ENCODE results near the gene HNRNPCL1.
"Not testable (repeated sequence)": the region's sequence is repeated elsewhere in the genome, so short reads cannot be mapped to it uniquely, and the experiment has no call there.

HNRNPCL1 gene

DNA sequence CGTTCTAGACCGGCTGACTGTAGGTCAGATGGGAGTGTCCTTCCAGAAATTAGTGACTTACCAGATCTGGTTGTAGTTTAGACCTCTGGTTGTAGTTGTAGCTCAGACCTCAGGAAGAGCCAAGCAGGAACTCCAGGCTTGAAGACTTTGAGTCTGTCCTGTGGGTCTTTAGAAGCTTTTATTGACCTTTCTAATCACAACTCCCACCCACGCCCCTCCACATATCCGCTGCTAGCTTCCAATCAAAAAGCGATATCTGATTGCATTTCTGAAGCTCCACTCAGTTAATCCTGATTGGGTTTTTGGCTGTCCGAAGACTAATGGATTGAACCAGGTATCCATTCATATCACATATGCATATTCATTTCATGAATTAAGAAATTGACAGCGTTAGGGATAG is at the start of gene HNRNPCL1:
Gene HNRNPCL1 (minus strand): TSS at position 101 of the 400 bp plus-strand sequence. CDS start 431 bp downstream, outside the sequence.
- DNase-seq (ENCODE audit: low read depth in 1 of 2, low spot score in 1 of 2); in situ Hi-C loops (cut with HindIII; ENCODE audit: low pct_unique_long_range_greater_than_20kb, low sequenced_read_pairs): not testable (repeated sequence)

DNA sequence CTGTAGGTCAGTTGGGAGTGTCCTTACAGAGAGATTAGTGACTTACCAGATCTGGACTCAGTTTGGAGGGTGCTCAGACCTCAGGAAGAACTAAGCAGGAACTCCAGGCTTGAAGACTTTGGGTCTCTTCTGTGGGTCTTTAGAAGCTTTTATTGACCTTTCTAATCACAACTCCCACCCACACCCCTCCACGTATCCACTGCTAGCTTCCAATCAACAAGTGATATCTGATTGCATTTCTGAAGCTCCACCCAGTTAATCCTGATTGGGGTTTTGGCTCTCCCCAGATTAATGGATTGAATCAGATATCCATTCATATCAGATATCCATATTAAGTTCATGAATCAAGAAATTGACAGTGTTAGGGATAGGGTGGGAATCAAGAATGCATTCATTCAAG is 49.6 kb upstream of the HNRNPCL1 start, which contains the start of gene PRAMEF10:
Gene PRAMEF10 (minus strand): TSS at position 101 of the 400 bp plus-strand sequence. CDS start 2,423 bp downstream, outside the sequence.
- in situ Hi-C loops (cut with HindIII; ENCODE audit: low pct_unique_long_range_greater_than_20kb, low sequenced_read_pairs); DNase-seq (ENCODE audit: low read depth in 1 of 2, low spot score in 1 of 2): not testable (repeated sequence)

DNA sequence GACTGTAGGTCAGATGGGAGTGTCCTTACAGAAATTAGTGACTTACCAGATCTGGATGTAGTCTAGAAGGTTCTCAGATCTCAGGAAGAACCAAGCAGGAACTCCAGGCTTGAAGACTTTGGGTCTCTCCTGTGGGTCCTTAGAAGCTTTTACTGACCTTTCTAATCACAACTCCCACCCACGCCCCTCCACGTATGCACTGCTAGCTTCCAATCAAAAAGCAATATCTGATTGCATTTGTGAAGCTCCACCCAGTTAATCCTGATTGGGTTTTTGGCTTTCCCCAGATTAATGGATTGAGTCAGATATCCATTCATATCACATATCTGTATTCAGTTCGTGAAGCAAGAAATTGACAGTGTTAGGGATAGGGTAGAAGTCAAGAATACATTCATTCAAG is 37.6 kb upstream of the HNRNPCL1 start, which contains the start of gene PRAMEF4:
Gene PRAMEF4 (minus strand): TSS at position 101 of the 400 bp plus-strand sequence. CDS start 2,807 bp downstream, outside the sequence.
- in situ Hi-C loops (cut with HindIII; ENCODE audit: low pct_unique_long_range_greater_than_20kb, low sequenced_read_pairs); DNase-seq (ENCODE audit: low read depth in 1 of 2, low spot score in 1 of 2): not testable (repeated sequence)

DNA sequence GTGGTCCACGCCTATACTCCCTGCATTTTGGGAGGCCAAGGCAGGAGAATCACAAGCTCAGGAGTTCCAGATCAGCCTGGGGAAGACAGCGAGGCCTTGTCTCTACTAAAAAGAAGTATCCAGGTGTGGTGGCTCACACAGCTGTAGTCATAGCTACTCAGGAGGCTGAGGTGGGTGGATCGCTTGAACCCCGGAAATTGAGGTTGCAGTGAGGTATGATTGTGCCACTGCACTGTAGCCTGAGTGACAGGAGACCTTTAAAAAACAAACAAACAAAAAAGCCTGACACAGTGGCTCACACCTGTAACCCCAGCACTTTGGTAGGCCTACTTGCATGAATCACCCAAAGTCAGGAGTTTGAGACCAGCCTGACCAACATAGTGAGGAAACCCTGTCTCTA is 29.9 kb upstream of the HNRNPCL1 start:
- in situ Hi-C loops (cut with HindIII; ENCODE audit: low pct_unique_long_range_greater_than_20kb, low sequenced_read_pairs); DNase-seq (ENCODE audit: low read depth in 1 of 2, low spot score in 1 of 2): not testable (repeated sequence)

DNA sequence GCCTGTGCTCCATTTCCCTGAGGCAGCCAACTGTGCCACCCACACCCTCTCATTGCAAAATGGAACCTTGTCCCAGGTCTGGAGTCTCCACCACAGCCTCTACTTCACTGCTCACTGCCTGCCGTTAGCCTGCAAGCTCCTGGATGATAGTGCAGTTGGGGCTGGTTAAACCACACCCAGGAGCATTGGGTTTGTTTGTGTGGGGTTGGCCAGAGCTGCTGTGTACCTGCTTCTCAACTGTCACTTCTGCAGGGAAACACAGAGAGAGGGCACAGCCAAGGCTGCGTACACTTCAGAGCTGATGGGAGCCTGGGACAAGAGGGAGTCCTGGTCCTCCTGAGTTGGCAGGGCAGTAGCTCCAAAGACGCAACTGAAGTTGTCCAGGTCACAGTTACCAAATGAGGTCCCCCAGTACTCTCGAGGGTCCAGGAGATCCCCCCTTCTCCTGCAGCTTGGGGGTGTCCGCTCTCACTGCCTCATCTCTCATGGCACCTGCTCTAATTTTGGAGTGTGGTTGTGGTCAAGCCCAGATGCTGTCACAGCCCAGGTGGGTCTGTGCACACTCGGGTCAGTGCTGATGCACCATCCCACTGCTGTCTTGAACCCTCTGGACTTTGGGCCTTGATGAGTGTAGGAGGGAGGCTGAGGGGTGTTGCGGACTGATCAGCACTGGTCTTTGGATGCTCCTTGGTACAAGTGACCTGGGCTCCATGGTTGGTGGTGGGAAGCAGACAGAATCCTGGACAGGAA is 14.8 kb upstream of the HNRNPCL1 start:
- DNase-seq (ENCODE audit: low read depth in 1 of 2, low spot score in 1 of 2); in situ Hi-C loops (cut with HindIII; ENCODE audit: low pct_unique_long_range_greater_than_20kb, low sequenced_read_pairs): not testable (repeated sequence)

DNA sequence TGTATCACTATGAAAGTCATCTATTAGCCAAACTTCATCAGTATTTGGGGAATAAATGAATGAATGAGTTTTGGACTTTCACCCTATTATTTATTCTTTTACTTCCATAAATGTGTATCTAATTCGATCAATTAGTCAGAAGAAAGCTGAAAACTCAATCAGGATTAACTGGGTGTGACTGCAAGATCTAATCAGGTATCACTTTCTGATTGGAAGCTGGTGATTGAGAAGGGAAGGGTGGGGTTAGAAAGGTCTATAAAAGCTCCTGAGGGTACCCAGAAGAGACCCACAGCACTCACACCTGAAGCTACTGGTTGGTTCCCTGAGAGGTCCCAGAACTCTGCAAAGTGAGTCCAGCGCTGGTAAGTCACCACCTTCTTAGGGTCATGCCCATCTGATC is 8.3 kb upstream of the HNRNPCL1 start, which contains the start of gene PRAMEF2:
Gene PRAMEF2 (plus strand): TSS at position 301 of the 400 bp plus-strand sequence. CDS start 1,924 bp downstream, outside the sequence.
- in situ Hi-C loops (cut with HindIII; ENCODE audit: low pct_unique_long_range_greater_than_20kb, low sequenced_read_pairs); DNase-seq (ENCODE audit: low read depth in 1 of 2, low spot score in 1 of 2): not testable (repeated sequence)

DNA sequence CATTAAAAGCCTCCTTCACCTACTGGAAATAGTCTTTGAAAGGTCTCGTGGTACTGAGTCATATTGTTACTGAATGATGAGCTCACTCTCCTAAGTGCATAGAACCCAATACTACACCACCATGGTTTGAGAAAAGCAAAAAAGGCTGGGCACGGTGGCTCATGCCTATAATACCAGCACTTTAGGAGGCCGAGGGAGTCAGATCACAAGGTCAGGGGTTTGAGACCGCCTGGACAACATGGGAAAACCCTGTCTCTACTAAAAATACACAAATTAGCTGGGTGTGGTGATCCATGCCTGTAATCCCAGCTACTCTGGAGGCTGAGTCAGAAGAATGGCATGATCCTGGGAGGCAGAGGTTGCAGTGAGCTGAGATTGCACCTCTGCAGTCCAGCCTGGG is 3.3 kb upstream of the HNRNPCL1 start:
- TF ChIP-seq JUND (IDR thresholded peaks at IDR 0.05; ENCODE audit: low read depth) = no peak
- no peak for DNase-seq (ENCODE audit: low read depth in 1 of 2, low spot score in 1 of 2)
- in situ Hi-C loops (cut with HindIII; ENCODE audit: low pct_unique_long_range_greater_than_20kb, low sequenced_read_pairs) = no loop called here

DNA sequence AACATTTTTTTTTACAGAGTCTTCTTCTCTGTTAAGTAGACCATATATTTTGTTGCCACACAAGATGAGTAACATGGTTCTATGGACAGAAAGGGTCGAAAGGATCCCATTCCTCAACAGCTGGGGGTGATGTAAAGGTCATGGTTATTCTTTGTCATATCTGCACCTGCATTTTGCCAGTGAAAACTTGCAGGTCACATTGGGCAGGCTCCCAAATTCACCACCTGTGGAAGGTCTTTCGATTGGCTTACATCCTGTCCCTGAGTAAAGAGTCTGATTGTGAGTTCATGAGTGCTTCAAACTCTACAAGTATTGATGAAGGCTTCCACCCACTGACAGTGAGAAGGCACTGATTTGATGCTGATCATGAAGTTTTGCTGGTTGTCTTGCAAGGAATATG is 15.3 kb downstream of the HNRNPCL1 start:
- in situ Hi-C loops (cut with HindIII; ENCODE audit: low pct_unique_long_range_greater_than_20kb, low sequenced_read_pairs); DNase-seq (ENCODE audit: low read depth in 1 of 2, low spot score in 1 of 2): not testable (repeated sequence)

DNA sequence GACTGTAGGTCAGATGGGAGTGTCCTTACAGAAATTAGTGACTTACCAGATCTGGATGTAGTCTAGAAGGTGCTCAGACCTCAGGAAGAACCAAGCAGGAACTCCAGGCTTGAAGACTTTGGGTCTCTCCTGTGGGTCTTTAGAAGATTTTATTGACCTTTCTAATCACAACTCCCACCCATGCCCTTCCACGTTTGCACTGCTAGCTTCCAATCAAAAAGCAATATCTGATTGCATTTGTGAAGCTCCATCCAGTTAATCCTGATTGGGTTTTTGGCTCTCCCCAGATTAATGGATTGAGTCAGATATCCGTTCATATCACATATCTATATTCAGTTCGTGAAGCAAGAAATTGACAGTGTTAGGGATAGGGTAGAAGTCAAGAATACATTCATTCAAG is 17.2 kb downstream of the HNRNPCL1 start, which contains the start of gene PRAMEF11:
Gene PRAMEF11 (minus strand): TSS at position 101 of the 400 bp plus-strand sequence. CDS start 2,621 bp downstream, outside the sequence.
- in situ Hi-C loops (cut with HindIII; ENCODE audit: low pct_unique_long_range_greater_than_20kb, low sequenced_read_pairs); DNase-seq (ENCODE audit: low read depth in 1 of 2, low spot score in 1 of 2): not testable (repeated sequence)

DNA sequence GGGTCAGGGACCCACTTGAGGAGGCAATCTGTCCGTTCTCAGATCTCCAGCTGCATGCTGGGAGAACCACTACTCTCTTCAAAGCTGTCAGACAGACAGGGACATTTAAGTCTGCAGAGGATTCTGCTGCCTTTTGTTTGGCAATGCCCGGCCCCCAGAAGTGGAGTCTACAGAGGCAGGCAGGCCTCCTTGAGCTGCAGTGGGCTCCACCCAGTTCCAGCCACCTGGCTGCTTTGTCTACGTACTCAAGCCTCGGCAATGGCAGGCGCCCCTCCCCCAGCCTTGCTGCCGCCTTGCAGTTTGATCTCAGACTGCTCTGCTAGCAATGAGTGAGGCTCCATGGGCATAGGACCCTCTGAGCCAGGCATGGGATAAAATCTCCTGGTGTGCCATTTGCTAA is 29.5 kb downstream of the HNRNPCL1 start:
- in situ Hi-C loops (cut with HindIII; ENCODE audit: low pct_unique_long_range_greater_than_20kb, low sequenced_read_pairs); DNase-seq (ENCODE audit: low read depth in 1 of 2, low spot score in 1 of 2): not testable (repeated sequence)

DNA sequence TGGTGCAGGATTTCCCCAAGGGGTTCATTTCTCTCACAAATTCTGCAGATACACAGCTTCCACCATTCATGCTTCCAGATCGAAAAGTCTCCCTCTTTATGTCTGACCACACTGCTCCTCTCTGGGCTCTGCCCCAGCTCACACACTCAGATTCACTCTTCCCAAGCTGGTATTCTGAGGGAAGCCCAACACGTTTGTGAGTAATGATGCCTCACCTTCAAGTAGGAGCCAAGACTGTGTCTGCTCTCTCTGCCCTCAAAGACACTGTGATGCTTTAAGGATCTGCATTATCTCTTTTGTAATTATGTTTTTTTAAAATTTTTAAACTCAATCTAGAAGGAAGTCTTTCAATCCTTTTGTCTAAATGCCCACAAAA is 37.1 kb downstream of the HNRNPCL1 start:
- in situ Hi-C loops (cut with HindIII; ENCODE audit: low pct_unique_long_range_greater_than_20kb, low sequenced_read_pairs) = no loop called here
- no peak for DNase-seq (ENCODE audit: low read depth in 1 of 2, low spot score in 1 of 2)
- TF ChIP-seq JUND (IDR thresholded peaks at IDR 0.05; ENCODE audit: low read depth) = no peak

DNA sequence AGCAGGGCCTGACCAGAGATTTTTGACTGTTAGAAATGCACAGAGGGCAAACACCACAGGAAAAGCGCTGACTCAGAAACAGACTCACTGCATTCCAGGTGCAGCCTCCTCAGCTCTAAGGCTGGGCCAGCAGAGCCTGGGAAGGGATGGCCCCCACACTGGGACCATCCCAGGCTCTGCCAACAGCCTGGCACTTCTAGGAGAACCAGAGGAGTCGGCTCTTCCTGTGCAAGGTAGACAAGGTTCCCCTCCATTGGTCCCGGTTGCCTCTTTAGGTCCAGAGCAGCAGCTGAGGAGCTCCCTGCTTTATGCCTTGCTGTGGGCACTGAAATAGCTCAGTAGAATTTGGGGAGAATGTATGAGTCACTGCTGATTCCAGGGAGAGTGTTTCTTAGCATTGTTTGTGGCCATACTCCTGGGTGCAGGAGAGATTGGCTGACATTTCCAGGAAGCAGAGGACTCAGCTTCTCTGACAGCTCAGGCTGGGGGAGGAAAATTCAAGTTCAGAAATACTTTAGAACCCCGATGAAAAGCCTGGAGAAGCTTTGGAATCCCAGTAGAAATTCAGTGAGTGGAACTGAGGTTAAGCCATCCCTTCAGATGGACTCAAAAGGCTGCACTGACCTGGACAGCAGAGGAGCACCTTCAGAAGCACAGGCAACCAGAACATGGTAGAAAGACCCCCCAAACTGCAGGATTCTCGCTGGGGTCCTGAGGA is 37.7 kb downstream of the HNRNPCL1 start:
- in situ Hi-C loops (cut with HindIII; ENCODE audit: low pct_unique_long_range_greater_than_20kb, low sequenced_read_pairs) = no loop called here
- TF ChIP-seq JUND (IDR thresholded peaks at IDR 0.05; ENCODE audit: low read depth) = no peak
- no peak for DNase-seq (ENCODE audit: low read depth in 1 of 2, low spot score in 1 of 2)

DNA sequence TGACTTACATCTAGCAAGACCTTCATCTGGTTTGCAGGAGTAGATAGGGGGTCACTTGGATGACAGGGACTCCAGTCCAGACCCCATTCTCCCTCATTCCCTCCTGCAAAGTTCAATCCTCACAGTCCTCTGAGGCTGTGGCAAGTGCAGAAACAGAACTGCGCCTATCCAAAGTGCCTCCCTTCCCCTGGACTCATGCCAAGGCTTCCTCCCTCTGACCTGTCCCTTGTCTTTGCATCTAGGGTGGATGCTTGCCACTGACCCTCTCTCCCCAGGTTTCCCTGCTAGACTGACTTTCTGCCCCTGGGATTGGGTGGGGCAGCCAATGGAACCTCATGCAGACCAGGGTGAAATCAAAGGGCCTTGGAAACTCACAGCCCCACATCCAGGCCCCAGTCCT is 38.6 kb downstream of the HNRNPCL1 start:
- TF ChIP-seq JUND (IDR thresholded peaks at IDR 0.05; ENCODE audit: low read depth) = no peak
- in situ Hi-C loops (cut with HindIII; ENCODE audit: low pct_unique_long_range_greater_than_20kb, low sequenced_read_pairs) = no loop called here
- DNase-seq (ENCODE audit: low read depth in 1 of 2, low spot score in 1 of 2) = no peak
